ENCODE data around the gene HTT-AS. TPM values are rescaled to one million over a fixed set of nuclear protein-coding genes. Genes with fewer than 3 reads are reported as not detected.

The HTT-AS gene
- total RNA-seq, 1 donor from 2014 or later = not detected

- peaks cover 50% of the 10 kb centered on the region for H3K36me3 Mint-ChIP-seq (ENCODE audit: low read depth, unreplicated experiment)
- H3K27ac Mint-ChIP-seq (ENCODE audit: unreplicated experiment) = no peak overlapping the region
- H3K4me1 Mint-ChIP-seq (ENCODE audit: unreplicated experiment) = peaks cover 27% of the 10 kb centered on the region
- no peak for DNase-seq (ENCODE audit: low spot score)
- no peaks in the 10 kb centered on the region for H3K9me3 Mint-ChIP-seq (ENCODE audit: unreplicated experiment)
- no peak for TF ChIP-seq CTCF (IDR thresholded peaks at IDR 0.05; ENCODE audit: unreplicated experiment)
- peaks cover 3% of the 10 kb centered on the region for H3K27me3 Mint-ChIP-seq (ENCODE audit: unreplicated experiment)
- peak overlapping the region; percentile 57 for H3K4me3 Mint-ChIP-seq (ENCODE audit: unreplicated experiment)
These were observed 38.5 kb upstream of the HTT-AS start for GRCh38 chr4:3112609-3113469.

GRCh38 chr4:3112201-3112600 lies 37.9 kb upstream of the HTT-AS start:
- H3K4me1 Mint-ChIP-seq (ENCODE audit: unreplicated experiment) = peaks cover 32% of the 10 kb centered on the region
- H3K9me3 Mint-ChIP-seq (ENCODE audit: unreplicated experiment) = no peaks in the 10 kb centered on the region
- H3K4me3 Mint-ChIP-seq (ENCODE audit: unreplicated experiment) = peak overlapping the region; percentile 57
- peak overlapping the region; percentile 57 for H3K27ac Mint-ChIP-seq (ENCODE audit: unreplicated experiment)
- TF ChIP-seq CTCF (IDR thresholded peaks at IDR 0.05; ENCODE audit: unreplicated experiment) = no peak
- DNase-seq (ENCODE audit: low spot score) = no peak
- H3K36me3 Mint-ChIP-seq (ENCODE audit: low read depth, unreplicated experiment) = peaks cover 50% of the 10 kb centered on the region
- peaks cover 3% of the 10 kb centered on the region for H3K27me3 Mint-ChIP-seq (ENCODE audit: unreplicated experiment)

- peak overlapping the region; percentile 77 for H3K27ac Mint-ChIP-seq (ENCODE audit: unreplicated experiment)
- TF ChIP-seq CTCF (IDR thresholded peaks at IDR 0.05; ENCODE audit: unreplicated experiment) = no peak
- H3K4me1 Mint-ChIP-seq (ENCODE audit: unreplicated experiment) = peaks cover 37% of the 10 kb centered on the region
- peak; percentile 18 for DNase-seq (ENCODE audit: low spot score)
- H3K36me3 Mint-ChIP-seq (ENCODE audit: low read depth, unreplicated experiment) = peaks cover 49% of the 10 kb centered on the region
- no peaks in the 10 kb centered on the region for H3K9me3 Mint-ChIP-seq (ENCODE audit: unreplicated experiment)
- peaks cover 5% of the 10 kb centered on the region for H3K27me3 Mint-ChIP-seq (ENCODE audit: unreplicated experiment)
- no peak overlapping the region for H3K4me3 Mint-ChIP-seq (ENCODE audit: unreplicated experiment)
These were observed 37.1 kb upstream of the HTT-AS start for GRCh38 chr4:3111461-3111860.

- peaks cover 35% of the 10 kb centered on the region for H3K36me3 Mint-ChIP-seq (ENCODE audit: low read depth, unreplicated experiment)
- H3K9me3 Mint-ChIP-seq (ENCODE audit: unreplicated experiment) = no peaks in the 10 kb centered on the region
- no peak for TF ChIP-seq CTCF (IDR thresholded peaks at IDR 0.05; ENCODE audit: unreplicated experiment)
- H3K4me3 Mint-ChIP-seq (ENCODE audit: unreplicated experiment) = no peak overlapping the region
- no peak for DNase-seq (ENCODE audit: low spot score)
- H3K4me1 Mint-ChIP-seq (ENCODE audit: unreplicated experiment) = peaks cover 38% of the 10 kb centered on the region
- no peak overlapping the region for H3K27ac Mint-ChIP-seq (ENCODE audit: unreplicated experiment)
- H3K27me3 Mint-ChIP-seq (ENCODE audit: unreplicated experiment) = peaks cover 5% of the 10 kb centered on the region
These were observed 33.9 kb upstream of the HTT-AS start for GRCh38 chr4:3108211-3108610.

- Mint-ChIP-seq H3K9me3 (ENCODE audit: unreplicated experiment) (no peaks in the 10 kb centered on the region), H3K4me3 (ENCODE audit: unreplicated experiment) (peak overlapping the region; percentile 24), H3K4me1 (ENCODE audit: unreplicated experiment) (peaks cover 35% of the 10 kb centered on the region), H3K36me3 (ENCODE audit: low read depth, unreplicated experiment) (peaks cover 31% of the 10 kb centered on the region), H3K27ac (ENCODE audit: unreplicated experiment) (no peak overlapping the region), H3K27me3 (ENCODE audit: unreplicated experiment) (peaks cover 5% of the 10 kb centered on the region)
- no peak for DNase-seq (ENCODE audit: low spot score)
- TF ChIP-seq CTCF (IDR thresholded peaks at IDR 0.05; ENCODE audit: unreplicated experiment) = no peak
These were observed 33.4 kb upstream of the HTT-AS start for GRCh38 chr4:3107691-3108121.
